Middle frontal gyrus (tissue), 1 donor: ENCODE results near the gene SORL1.

Source experiments
- DNase-seq: peaks from one replicate; pipeline ENCODE4 v3.0.0-alpha.2; 2015; ENCODE audit warnings: low spot score; ENCODE audit errors: extremely low spot score

The SORL1 gene

DNA sequence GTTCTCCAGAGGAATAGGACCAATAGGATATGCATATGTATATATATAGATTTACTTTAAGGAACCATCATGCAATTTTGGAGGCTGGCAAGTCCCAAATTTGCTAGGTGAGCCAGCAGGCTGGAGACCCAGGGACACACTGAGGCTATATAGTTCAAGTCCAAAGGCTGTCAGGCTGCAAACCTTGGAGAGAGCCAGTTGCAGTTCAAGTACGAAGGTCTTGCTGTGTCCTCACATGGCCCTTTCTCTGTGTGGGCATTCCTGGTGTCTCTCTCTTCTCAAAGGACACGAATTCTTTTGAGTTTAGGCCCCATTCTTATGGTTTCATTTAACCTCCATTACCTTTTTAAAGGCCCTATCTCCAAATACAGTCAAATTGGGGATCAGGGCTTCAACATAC is 135.1 kb downstream of the SORL1 start:
- no peak for DNase-seq

GRCh38 chr11:121588747-121589146 is 136.6 kb downstream of the SORL1 start:
- DNase-seq = no peak

DNA sequence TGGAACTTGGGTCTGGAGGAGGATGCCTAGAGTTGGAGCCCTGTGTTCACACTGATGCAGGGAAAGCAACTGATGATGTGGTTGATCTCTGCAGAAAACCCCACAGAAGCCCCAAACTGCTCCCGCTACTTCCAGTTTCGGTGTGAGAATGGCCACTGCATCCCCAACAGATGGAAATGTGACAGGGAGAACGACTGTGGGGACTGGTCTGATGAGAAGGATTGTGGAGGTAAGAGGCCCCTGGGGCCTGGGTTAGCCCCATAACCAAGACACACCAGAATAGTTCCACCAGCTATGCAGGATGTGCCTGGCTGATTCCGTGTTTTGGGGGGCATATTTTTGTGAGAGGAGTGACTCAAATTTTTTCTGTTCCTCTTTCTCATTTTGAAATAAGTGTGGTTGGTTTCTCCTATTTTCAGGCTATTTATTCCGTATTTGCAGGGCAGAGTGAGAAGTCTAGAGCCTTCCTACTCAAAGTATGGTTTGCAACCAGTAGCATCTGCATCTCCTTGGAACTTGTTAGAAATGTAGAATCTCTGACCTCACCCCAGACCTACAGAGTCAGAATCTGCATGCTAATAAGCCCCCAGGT is 137.9 kb downstream of the SORL1 start:
- DNase-seq = no peak

DNA sequence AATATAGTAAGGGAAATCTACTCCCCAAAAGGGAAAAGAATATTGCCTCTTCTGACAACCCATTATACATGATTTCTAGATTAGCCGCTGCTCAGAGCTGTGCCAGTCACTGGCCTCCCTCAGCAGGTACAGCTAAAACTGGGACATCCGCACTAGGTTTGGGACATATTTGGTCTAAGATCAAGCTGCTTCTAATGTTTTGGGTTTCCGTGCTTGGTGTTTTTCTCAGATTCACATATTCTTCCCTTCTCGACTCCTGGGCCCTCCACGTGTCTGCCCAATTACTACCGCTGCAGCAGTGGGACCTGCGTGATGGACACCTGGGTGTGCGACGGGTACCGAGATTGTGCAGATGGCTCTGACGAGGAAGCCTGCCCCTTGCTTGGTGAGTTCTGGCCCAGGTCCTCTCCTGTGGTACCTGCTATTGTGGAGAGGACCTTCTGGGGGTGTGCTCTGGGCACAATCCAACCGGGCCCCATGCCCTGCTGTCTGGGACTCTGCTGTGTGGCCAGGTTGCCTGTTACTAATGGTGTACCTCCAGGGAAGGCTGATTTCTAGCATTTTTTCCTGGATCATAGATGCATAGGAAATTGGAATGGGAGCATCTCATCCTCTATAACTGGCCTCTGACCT is 138.8 kb downstream of the SORL1 start:
- DNase-seq = no peak

GRCh38 chr11:121591405-121592033 is 139.4 kb downstream of the SORL1 start:
- DNase-seq = peak; percentile 68

DNA sequence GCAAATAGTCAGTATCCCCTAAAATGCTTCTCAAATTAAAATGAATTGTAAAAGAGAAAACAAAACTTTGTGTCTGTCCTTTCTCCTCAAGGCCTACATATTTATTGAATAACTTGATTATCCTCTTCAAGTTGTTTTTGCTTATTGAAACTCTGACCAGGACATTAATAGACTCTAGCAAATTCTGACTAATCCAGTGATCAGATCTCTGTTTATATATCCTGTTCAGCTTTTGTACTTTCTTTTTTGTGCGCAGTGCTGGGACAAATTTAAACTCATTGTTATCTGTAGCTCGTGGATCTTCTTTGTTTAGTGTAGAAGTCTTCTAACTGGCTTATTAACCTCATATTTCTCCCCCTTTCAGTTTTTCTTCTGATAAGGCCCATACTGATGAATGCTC is 140.6 kb downstream of the SORL1 start:
- no peak for DNase-seq

DNA sequence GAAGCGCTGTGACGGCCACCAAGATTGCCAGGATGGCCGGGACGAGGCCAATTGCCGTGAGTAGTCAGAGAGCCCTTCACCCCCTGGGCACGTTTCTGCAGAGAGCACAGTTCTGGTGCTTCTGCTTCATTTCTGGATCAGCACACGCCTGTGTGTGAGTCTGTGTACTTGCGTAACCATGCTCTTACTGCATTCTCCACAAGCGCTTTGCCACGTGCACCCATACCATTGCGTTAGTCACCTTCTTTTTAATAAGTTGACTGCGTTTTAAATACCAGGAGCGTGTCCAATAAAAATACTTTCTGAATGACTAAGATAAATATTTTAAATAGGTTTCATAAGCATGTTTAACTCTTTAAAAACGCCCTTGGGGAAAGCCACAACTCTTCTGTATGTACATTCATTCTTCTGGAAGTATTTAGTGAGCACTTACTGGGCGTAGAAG is 143.6 kb downstream of the SORL1 start:
- DNase-seq = no peak

DNA sequence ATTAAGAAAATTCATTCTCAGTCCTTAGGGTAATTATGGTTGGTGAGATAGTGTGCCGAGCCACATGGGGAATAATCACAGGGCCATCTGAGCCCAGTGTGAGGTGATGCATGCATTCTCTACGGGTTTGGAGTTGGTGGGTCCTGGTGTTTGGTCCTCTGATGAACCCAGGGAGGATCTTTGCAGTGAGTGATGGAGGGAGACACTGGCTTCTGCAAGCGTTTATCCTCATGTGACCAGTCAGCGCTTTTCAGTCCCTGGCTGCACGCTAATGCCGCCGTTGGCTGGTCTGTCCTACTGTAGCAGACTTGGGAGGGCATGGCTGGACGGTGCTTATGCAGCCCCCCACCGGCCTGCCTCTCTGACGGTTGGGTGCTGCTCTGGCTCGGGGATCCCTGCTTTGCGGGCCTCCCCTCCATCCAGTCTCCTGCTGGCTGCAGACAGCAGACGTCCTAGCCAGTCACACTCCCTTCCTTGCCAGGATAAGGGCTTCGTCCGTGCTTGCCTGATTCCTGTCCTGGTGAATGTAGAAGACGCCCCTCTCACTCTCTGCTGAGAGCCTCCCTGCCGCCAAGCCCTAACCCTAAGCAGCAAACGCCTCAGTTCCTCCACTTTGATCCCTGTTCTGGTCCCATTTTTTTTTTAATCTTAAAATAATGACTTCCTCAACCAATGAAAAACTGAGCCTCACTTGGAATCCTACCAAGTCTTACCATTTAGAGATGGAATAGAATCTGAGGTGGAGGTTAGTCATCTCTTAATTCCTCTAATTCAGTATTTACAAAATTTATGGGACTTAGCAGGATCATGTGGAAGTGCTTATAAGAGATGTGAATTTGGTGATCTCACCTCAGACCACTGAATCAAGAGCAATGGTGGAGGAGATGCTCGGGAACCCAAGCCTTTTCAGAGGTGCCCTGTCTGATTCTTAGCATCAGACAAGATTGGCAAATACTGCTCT is 144.4 kb downstream of the SORL1 start:
- no peak for DNase-seq

DNA sequence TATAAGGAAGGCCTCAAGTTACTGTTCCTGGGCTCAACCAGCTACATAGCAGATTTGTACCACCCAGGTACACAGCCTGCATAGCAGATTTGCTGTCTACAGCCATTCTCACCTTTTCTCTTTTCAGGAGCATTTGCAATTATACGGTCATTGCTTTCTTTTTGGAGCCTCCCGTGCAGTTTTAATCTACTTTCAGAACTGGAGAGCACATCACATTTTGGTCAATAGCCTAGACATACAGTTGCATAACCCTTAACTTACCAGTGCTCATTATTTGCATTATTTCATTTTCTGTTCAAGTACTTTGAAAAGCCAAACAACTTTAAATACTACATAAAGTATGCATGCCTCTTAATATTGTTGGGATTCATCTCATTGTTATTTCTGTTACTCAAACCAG is 151.2 kb downstream of the SORL1 start:
- no peak for DNase-seq

- no peak for DNase-seq
Measured at GRCh38 chr11:121604152-121604551, 152.0 kb downstream of the SORL1 start.

- no peak for DNase-seq
Measured at GRCh38 chr11:121606354-121606753, 154.2 kb downstream of the SORL1 start.

- no peak for DNase-seq
Measured at GRCh38 chr11:121607341-121607740, 155.2 kb downstream of the SORL1 start.

GRCh38 chr11:121608545-121609098 is 156.5 kb downstream of the SORL1 start:
- DNase-seq = no peak

GRCh38 chr11:121610706-121611105 is 158.6 kb downstream of the SORL1 start:
- no peak for DNase-seq

DNA sequence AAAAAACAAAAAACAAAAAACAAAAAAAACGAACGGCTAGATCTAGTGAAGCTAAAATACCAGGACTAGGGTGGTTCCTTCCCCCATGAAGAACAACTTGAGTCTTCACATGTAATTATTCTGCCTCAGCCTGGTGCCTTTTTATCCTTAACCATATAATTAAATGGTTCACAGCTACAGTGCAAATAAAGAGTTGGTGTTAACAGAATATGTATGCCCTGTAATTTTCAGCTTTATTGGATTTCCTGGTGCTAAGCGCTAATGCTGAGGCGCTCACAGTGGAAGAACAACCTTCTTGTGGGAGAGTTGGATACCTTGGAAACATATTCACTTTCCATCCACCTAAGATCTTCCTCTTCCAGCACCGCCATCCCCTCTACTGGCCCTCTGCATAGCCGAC is 159.1 kb downstream of the SORL1 start:
- DNase-seq = no peak

GRCh38 chr11:121613724-121614123 is 161.6 kb downstream of the SORL1 start:
- DNase-seq = no peak

DNA sequence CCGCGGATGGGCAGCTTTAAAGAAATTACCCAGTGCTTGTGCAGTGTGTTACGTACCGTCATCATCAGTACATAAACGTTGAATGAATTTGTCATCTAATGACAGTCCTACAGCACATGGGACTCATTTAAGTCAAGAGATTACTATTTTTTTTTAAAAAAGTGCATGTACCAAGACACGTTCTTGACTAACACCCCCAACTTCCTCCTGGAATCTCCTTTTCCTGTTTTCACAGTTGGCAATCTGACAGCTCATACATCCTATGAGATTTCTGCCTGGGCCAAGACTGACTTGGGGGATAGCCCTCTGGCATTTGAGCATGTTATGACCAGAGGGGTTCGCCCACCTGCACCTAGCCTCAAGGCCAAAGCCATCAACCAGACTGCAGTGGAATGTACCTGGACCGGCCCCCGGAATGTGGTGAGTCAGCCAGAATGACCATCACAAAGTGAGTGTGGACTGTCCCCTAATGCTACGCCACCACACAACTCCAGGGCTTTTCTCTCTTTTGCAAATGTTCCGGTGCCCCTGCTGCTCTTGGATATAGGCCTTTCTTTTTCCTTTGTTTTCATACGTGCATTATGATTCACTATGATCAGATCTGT is 162.6 kb downstream of the SORL1 start:
- DNase-seq = no peak

- DNase-seq = no peak
Measured at GRCh38 chr11:121615501-121615900, 163.4 kb downstream of the SORL1 start.

GRCh38 chr11:121618516-121618915 is 166.4 kb downstream of the SORL1 start:
- DNase-seq = no peak

- DNase-seq = no peak
Measured at GRCh38 chr11:121625777-121626506, 173.8 kb downstream of the SORL1 start.
